Urinary bladder (tissue), 4 donors: ENCODE data around the gene MUC5B. TPM values are rescaled to one million over a fixed set of nuclear protein-coding genes. Genes with fewer than 3 reads are reported as not detected.

Experiments used
- DNase-seq: peaks from one replicate; pipeline ENCODE4 v3.0.0-alpha.2; 2015; ENCODE audit errors: extremely low spot score
- H3K27ac ChIP-seq: one replicate; pipeline ENCODE4 v1.5.1; 2013; ENCODE audit warnings: low read depth, mild to moderate bottlenecking, moderate library complexity
- H3K36me3 ChIP-seq: one replicate; pipeline ENCODE4 v1.6.1; 2013; ENCODE audit warnings: mild to moderate bottlenecking, moderate library complexity; ENCODE audit not compliant: insufficient read depth
- H3K4me1 ChIP-seq: one replicate; pipeline ENCODE4 v1.6.1; 2013; ENCODE audit warnings: mild to moderate bottlenecking, moderate library complexity; ENCODE audit not compliant: insufficient read depth
- H3K4me3 ChIP-seq: one replicate; pipeline ENCODE4 v1.5.1; 2013; ENCODE audit warnings: low read depth, low read length
- WGBS: extraction: QIAGEN DNeasy Blood & Tissue Kit; methylation state at CpG from one replicate; pipeline ENCODE4 v1.1.7; 2013; 5-methylcytosine and 5-hydroxymethylcytosine counted together
- polyA plus RNA-seq: library from polyadenylated mRNA; stranded (reverse); fragments of 200-250 nt; gene quantifications from one replicate; pipeline ENCODE4 v1.2.3, GENCODE V29; 2013
- small RNA-seq: library from RNA; depleted of rRNA; stranded (forward); fragments of <200 nt; gene quantifications from one replicate; pipeline ENCODE3, GENCODE V24; 2014
- total RNA-seq: library from RNA; depleted of rRNA; stranded (reverse); fragments of >200 nt; gene quantifications from one replicate; pipeline ENCODE4 v1.2.3, GENCODE V29; 2014
- donor health status: healthy with polysubstance abuse.
- donor health status: healthy.

Gene MUC5B
- total and polyA plus RNA-seq, 2 donors = not detected

- Histone ChIP-seq H3K27ac (peak overlapping the region; percentile 94), H3K4me1 (peaks cover 2% of the 10 kb centered on the region), H3K4me3 (peak overlapping the region; percentile 97), H3K36me3 (no peaks in the 10 kb centered on the region)
- no peak for DNase-seq
- WGBS = 3% methylated on average over 58 of the region's 58 CpGs
Measured at GRCh38 chr11:1308743-1309497, 86.1 kb downstream of the MUC5B start.

- H3K27ac ChIP-seq = peak within 1 kb of the TSS; percentile 94
- 2% methylated on average over 97 of the region's 97 CpGs for WGBS
- peak; percentile 80 for DNase-seq
- H3K4me3 ChIP-seq = peak within 1 kb of the TSS; percentile 97
- H3K36me3 ChIP-seq = no peaks in the 10 kb centered on the region
- H3K4me1 ChIP-seq = peaks cover 2% of the 10 kb centered on the region
Measured at GRCh38 chr11:1309498-1310317, 86.8 kb downstream of the MUC5B start, which contains the start of gene TOLLIP. Gene TOLLIP (minus strand): TSS chr11:1309632. CDS start chr11:1309498, 134 bp downstream.

- DNase-seq = no peak
- peak overlapping the region; percentile 83 for H3K27ac ChIP-seq
- peak overlapping the region; percentile 97 for H3K4me3 ChIP-seq
- no peaks in the 10 kb centered on the region for H3K36me3 ChIP-seq
- WGBS = 65% methylated on average over 18 of the region's 18 CpGs
- peaks cover 2% of the 10 kb centered on the region for H3K4me1 ChIP-seq
Measured at GRCh38 chr11:1310318-1310687, 87.4 kb downstream of the MUC5B start.

- DNase-seq = no peak
- Histone ChIP-seq H3K36me3 (no peaks in the 10 kb centered on the region), H3K4me1 (peaks cover 2% of the 10 kb centered on the region), H3K4me3 (no peak overlapping the region), H3K27ac (no peak overlapping the region)
- 86% methylated on average over 15 of the region's 15 CpGs for WGBS
Measured at GRCh38 chr11:1310772-1311468, 88.1 kb downstream of the MUC5B start.

Small RNA genes lying within 50 kb of the gene (small RNA-seq; reads per million reads assigned to genes)
- gene MIR6744 = not detected

Other genes starting within 250 kb of the MUC5B start
- not detected for gene MUC6, start 186.3 kb upstream of the MUC5B start, total RNA-seq
- gene MUC6, start 186.3 kb upstream of the MUC5B start, polyA plus RNA-seq = not detected
- gene MUC2, start 148.2 kb upstream of the MUC5B start, total RNA-seq = not detected
- 0.01 TPM for gene MUC2, start 148.2 kb upstream of the MUC5B start, polyA plus RNA-seq
- gene MUC5AC, start 65.1 kb upstream of the MUC5B start, total RNA-seq = not detected
- gene MUC5AC, start 65.1 kb upstream of the MUC5B start, polyA plus RNA-seq = not detected
- 13.6 TPM for gene TOLLIP, start 86.6 kb downstream of the MUC5B start, total RNA-seq
- 53.4 TPM for gene TOLLIP, start 86.6 kb downstream of the MUC5B start, polyA plus RNA-seq
- gene BRSK2, start 166.9 kb downstream of the MUC5B start, total RNA-seq = 3.0 TPM
- gene BRSK2, start 166.9 kb downstream of the MUC5B start, polyA plus RNA-seq = 2.6 TPM